HEK293T (cell line): ENCODE measurements around the gene UBE2L3.

ENCODE experiments used
- CTBP1 ChIP-seq: fragments of 450-650 bp; IDR thresholded peaks from 2 replicates; pipeline ENCODE4 v1.6.1; 2016; ENCODE audit warnings: borderline replicate concordance
- FOXM1 ChIP-seq: fragments of 450-650 bp; IDR thresholded peaks from 2 replicates; pipeline ENCODE4 v1.6.1; 2017; ENCODE audit warnings: mild to moderate bottlenecking, borderline replicate concordance
- L3MBTL2 ChIP-seq: fragments of 450-650 bp; conservative IDR thresholded peaks from 2 replicates; pipeline ENCODE4 v1.6.1; 2016; ENCODE audit warnings: mild to moderate bottlenecking
- NFRKB ChIP-seq: fragments of 450-650 bp; IDR thresholded peaks from 2 replicates; pipeline ENCODE4 v1.6.1; 2016; ENCODE audit warnings: mild to moderate bottlenecking, moderate library complexity
- PKNOX1 ChIP-seq: fragments of 450-650 bp; IDR thresholded peaks from 2 replicates; pipeline ENCODE4 v1.6.1; 2016
- SP1 ChIP-seq: fragments of 450-650 bp; IDR thresholded peaks from 2 replicates; pipeline ENCODE4 v1.6.1; 2017
- SUZ12 ChIP-seq: fragments of 450-650 bp; IDR thresholded peaks from 2 replicates; pipeline ENCODE4 v1.6.1; 2016; ENCODE audit warnings: mild to moderate bottlenecking
- ZNF384 ChIP-seq: fragments of 450-650 bp; IDR thresholded peaks from 2 replicates; pipeline ENCODE4 v1.6.1; 2016

GRCh38 chr22:21615731-21616130 lies 48.2 kb downstream of the UBE2L3 start:
- no peak for TF ChIP-seq FOXM1
- no peak for TF ChIP-seq NFRKB
- TF ChIP-seq ZNF384, result no peak
- TF ChIP-seq L3MBTL2, result no peak
- TF ChIP-seq PKNOX1, result no peak
- no peak for TF ChIP-seq SUZ12
- TF ChIP-seq SP1, result no peak
- TF ChIP-seq CTBP1, result no peak
